C4-2B (cell line): Measurements from ENCODE around the gene KCNK7.

Experiments used
- ZFX ChIP-seq: fragments of 450-650 bp; IDR thresholded peaks from 2 replicates; pipeline ENCODE4 v1.6.1; 2017
- TF ChIP-seq, protein P1 (sequence below): fragments of 450-650 bp; conservative IDR thresholded peaks from 2 replicates; pipeline ENCODE4 v1.5.1; 2017; ENCODE audit warnings: mild to moderate bottlenecking

DNA sequence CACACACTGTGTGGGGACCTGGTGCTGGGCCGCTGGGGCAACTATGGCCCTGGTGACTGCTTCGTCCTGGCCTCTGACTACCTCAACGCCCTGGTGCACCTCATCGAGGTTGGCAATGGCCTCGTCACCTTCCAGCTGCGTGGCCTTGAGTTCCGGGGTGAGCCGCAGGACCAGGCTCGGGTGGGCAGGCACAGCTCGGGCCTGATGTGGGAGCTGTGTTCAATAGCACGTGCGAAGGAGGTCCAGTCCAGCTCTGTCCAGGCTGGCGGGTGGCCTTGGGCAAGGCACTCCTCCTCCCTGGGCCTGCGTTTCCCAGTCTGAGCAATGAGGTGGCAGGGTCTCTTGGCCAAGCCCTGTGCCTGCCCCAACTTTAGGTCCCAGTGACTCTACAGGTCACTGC is 34.0 kb upstream of the KCNK7 start:
- TF ChIP-seq, protein P1, sequence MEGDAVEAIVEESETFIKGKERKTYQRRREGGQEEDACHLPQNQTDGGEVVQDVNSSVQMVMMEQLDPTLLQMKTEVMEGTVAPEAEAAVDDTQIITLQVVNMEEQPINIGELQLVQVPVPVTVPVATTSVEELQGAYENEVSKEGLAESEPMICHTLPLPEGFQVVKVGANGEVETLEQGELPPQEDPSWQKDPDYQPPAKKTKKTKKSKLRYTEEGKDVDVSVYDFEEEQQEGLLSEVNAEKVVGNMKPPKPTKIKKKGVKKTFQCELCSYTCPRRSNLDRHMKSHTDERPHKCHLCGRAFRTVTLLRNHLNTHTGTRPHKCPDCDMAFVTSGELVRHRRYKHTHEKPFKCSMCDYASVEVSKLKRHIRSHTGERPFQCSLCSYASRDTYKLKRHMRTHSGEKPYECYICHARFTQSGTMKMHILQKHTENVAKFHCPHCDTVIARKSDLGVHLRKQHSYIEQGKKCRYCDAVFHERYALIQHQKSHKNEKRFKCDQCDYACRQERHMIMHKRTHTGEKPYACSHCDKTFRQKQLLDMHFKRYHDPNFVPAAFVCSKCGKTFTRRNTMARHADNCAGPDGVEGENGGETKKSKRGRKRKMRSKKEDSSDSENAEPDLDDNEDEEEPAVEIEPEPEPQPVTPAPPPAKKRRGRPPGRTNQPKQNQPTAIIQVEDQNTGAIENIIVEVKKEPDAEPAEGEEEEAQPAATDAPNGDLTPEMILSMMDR, result no peak
- no peak for TF ChIP-seq ZFX
